Measurements from ENCODE around the gene TACR1. TPM values are rescaled to one million over a fixed set of nuclear protein-coding genes. Genes with fewer than 3 reads are reported as not detected.

TACR1 gene
- total RNA-seq, 1 experiment from 2014 or later = not detected

GRCh38 chr2:75012080-75012479 is 187.2 kb downstream of the TACR1 start:
- ChIA-PET RAD21 (ENCODE audit: low non-redundant PET in 1 of 2, low total read pairs in 2 of 2, uncharacterized antibody in 2 of 2, unreplicated experiment in 2 of 2) (no interaction called here), CTCF (no interaction called here), POLR2A (no interaction called here)
- H3K79me2 ChIP-seq (ENCODE audit: insufficient read depth, low read length) = no peaks in the 10 kb centered on the region
- BruUV-seq (replicated peaks) = no TSS peak
- H3K4me1 ChIP-seq (ENCODE audit: control insufficient read depth in 1 of 2, insufficient read depth in 2 of 2, low read length in 2 of 2) = no peaks in the 10 kb centered on the region
- no peaks in the 10 kb centered on the region for H3K36me3 ChIP-seq (ENCODE audit: control insufficient read depth in 1 of 2, insufficient read depth in 2 of 2, low read length in 2 of 2)
- intact Hi-C loops (cut with micrococcal nuclease) = no loop called here
- no peaks in the 10 kb centered on the region for H3K9me2 ChIP-seq (ENCODE audit: insufficient read depth)
- DNase-seq (ENCODE audit: low read depth, low spot score) (no peak), ATAC-seq (no peak)
- H2AFZ ChIP-seq (ENCODE audit: low read depth, low read length, poor library complexity, severe bottlenecking) = no peak overlapping the region
- H3K27me3 ChIP-seq (ENCODE audit: insufficient read depth, low read length) = no peaks in the 10 kb centered on the region
- no peaks in the 10 kb centered on the region for H3K9me3 ChIP-seq (ENCODE audit: control insufficient read depth in 1 of 2, insufficient read depth in 1 of 2, low read depth in 1 of 2, low read length in 2 of 2)
- TF ChIP-seq REST (IDR thresholded peaks at IDR 0.05; ENCODE audit: low read depth) (no peak), CBX3 (IDR thresholded peaks at IDR 0.05; ENCODE audit: low read depth) (no peak), POLR2AphosphoS5 (IDR thresholded peaks at IDR 0.05; ENCODE audit: low read depth, low read length) (no peak), TCF7L2 (IDR thresholded peaks at IDR 0.05; ENCODE audit: borderline replicate concordance, extremely low read depth, insufficient read depth, insufficient read length) (no peak), EZH2phosphoT487 (IDR thresholded peaks at IDR 0.05; ENCODE audit: borderline replicate concordance) (no peak), FOSL1 (IDR thresholded peaks at IDR 0.05; ENCODE audit: low read depth) (no peak), POLR2A (IDR thresholded peaks at IDR 0.05; ENCODE audit: borderline replicate concordance, extremely low read depth, insufficient read depth, insufficient read length) (no peak), EZH2 (IDR thresholded peaks at IDR 0.05) (no peak), ZNF274 (IDR thresholded peaks at IDR 0.05; ENCODE audit: low read depth, low read length) (no peak)
- TF ChIP-seq, protein P1, sequence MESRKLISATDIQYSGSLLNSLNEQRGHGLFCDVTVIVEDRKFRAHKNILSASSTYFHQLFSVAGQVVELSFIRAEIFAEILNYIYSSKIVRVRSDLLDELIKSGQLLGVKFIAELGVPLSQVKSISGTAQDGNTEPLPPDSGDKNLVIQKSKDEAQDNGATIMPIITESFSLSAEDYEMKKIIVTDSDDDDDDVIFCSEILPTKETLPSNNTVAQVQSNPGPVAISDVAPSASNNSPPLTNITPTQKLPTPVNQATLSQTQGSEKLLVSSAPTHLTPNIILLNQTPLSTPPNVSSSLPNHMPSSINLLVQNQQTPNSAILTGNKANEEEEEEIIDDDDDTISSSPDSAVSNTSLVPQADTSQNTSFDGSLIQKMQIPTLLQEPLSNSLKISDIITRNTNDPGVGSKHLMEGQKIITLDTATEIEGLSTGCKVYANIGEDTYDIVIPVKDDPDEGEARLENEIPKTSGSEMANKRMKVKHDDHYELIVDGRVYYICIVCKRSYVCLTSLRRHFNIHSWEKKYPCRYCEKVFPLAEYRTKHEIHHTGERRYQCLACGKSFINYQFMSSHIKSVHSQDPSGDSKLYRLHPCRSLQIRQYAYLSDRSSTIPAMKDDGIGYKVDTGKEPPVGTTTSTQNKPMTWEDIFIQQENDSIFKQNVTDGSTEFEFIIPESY (IDR thresholded peaks at IDR 0.05; ENCODE audit: extremely low read depth, insufficient replicate concordance, low read length) = no peak
- TF ChIP-seq, protein P2, sequence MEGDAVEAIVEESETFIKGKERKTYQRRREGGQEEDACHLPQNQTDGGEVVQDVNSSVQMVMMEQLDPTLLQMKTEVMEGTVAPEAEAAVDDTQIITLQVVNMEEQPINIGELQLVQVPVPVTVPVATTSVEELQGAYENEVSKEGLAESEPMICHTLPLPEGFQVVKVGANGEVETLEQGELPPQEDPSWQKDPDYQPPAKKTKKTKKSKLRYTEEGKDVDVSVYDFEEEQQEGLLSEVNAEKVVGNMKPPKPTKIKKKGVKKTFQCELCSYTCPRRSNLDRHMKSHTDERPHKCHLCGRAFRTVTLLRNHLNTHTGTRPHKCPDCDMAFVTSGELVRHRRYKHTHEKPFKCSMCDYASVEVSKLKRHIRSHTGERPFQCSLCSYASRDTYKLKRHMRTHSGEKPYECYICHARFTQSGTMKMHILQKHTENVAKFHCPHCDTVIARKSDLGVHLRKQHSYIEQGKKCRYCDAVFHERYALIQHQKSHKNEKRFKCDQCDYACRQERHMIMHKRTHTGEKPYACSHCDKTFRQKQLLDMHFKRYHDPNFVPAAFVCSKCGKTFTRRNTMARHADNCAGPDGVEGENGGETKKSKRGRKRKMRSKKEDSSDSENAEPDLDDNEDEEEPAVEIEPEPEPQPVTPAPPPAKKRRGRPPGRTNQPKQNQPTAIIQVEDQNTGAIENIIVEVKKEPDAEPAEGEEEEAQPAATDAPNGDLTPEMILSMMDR (IDR thresholded peaks at IDR 0.05 in 2 of 3, conservative IDR thresholded peaks at IDR 0.05 in 1 of 3; ENCODE audit: borderline replicate concordance in 1 of 3, insufficient read depth in 1 of 3, low read depth in 2 of 3, low read length in 2 of 3) = no peak
- TF ChIP-seq, protein P3, sequence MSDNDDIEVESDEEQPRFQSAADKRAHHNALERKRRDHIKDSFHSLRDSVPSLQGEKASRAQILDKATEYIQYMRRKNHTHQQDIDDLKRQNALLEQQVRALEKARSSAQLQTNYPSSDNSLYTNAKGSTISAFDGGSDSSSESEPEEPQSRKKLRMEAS (IDR thresholded peaks at IDR 0.05) = no peak
- no peak overlapping the region for H3K9ac ChIP-seq (ENCODE audit: low read length)
- no peaks in the 10 kb centered on the region for H4K20me1 ChIP-seq (ENCODE audit: insufficient read depth)
- no peak overlapping the region for H3K27ac ChIP-seq (ENCODE audit: low read depth, low read length)
- no peak overlapping the region for H3K4me3 ChIP-seq (replicated peaks in 1 of 2; ENCODE audit: low read depth in 1 of 2, low read length in 2 of 2)
- no peak overlapping the region for H3K4me2 ChIP-seq (ENCODE audit: low read length)

All from HCT116 (cell line).